Transverse colon (tissue), 4 donors: ENCODE data around the gene SLC26A4. TPM values are rescaled to one million over a fixed set of nuclear protein-coding genes. Genes with fewer than 3 reads are reported as not detected.
"Not testable (repeated sequence)": the region's sequence is repeated elsewhere in the genome, so short reads cannot be mapped to it uniquely, and the experiment has no call there.

ENCODE experiments used
- DNase-seq: peaks from one replicate; pipeline ENCODE4 v3.0.0-alpha.2; 2019
- H3K27ac ChIP-seq, 4 donors: fragments of 200-600 bp; sonication (generic); 2 replicates each; pipeline ENCODE4 v1.5.1; 2016 to 2018; ENCODE audit warnings: inconsistent platforms in 4 of 4
- H3K27me3 ChIP-seq: fragments of 200-600 bp; sonication (generic); 2 replicates; pipeline ENCODE4 v1.5.1; 2017; ENCODE audit warnings: inconsistent platforms
- H3K36me3 ChIP-seq, 4 donors: fragments of 200-600 bp; sonication (generic); 2 replicates each; pipeline ENCODE4 v1.5.1; 2017 to 2019; ENCODE audit warnings: inconsistent platforms in 4 of 4
- H3K4me1 ChIP-seq, 4 donors: fragments of 200-600 bp; sonication (generic); 2 replicates each; pipeline ENCODE4 v1.5.1; 2017 to 2020; ENCODE audit warnings: inconsistent platforms in 4 of 4
- H3K4me3 ChIP-seq, 4 donors: fragments of 200-600 bp; sonication (generic); 1 replicate in 1 of 4; 2 replicates in 3 of 4; pipeline versions ENCODE4 v1.5.1 to v1.6.1; 2017 to 2019; ENCODE audit warnings: inconsistent platforms in 4 of 4
- H3K9me3 ChIP-seq, 2 donors: fragments of 200-600 bp; sonication (generic); 2 replicates each; pipeline ENCODE4 v1.5.1; 2017 to 2019; ENCODE audit warnings: inconsistent platforms in 2 of 2
- CTCF ChIP-seq, 5 experiments: fragments of 200-600 bp in 3 of 5; fragments of 450-650 bp in 2 of 5; sonication (generic) in 3 of 5; IDR thresholded peaks; 1 replicate in 2 of 5; 2 replicates in 3 of 5; pipeline ENCODE4 v1.5.1; 2016 to 2017; ENCODE audit warnings: antibody characterized with exemption in 5 of 5, inconsistent platforms in 3 of 5, mild to moderate bottlenecking in 2 of 5, moderate library complexity in 1 of 5
- EP300 ChIP-seq: sonication (generic); formaldehyde crosslinking; IDR thresholded peaks from one replicate; pipeline ENCODE4 v1.6.1; 2017; ENCODE audit warnings: antibody characterized with exemption, low read depth
- POLR2A ChIP-seq: fragments of 450-650 bp; IDR thresholded peaks from one replicate; pipeline ENCODE4 v1.6.1; 2016; ENCODE audit warnings: antibody characterized with exemption, mild to moderate bottlenecking, moderate library complexity
- POLR2AphosphoS5 ChIP-seq, 3 donors: sonication (generic); formaldehyde crosslinking; IDR thresholded peaks; one replicate each; pipeline ENCODE4 v1.6.1; 2016; ENCODE audit warnings: antibody characterized with exemption in 3 of 3
- WGBS, 2 donors: methylation state at CpG; one replicate each; pipeline ENCODE4 v1.1.5; 2018; ENCODE audit warnings: low coverage in 1 of 2; 5-methylcytosine and 5-hydroxymethylcytosine counted together
- in situ Hi-C, 4 donors: fragments of 200-750 bp; cut with MboI; loops; one replicate each; pipeline versions ENCODE4 v1.15.0 to v1.15.1; 2017; ENCODE audit warnings: low sequenced_read_pairs in 3 of 4, low pct_ligation_motif_present in 1 of 4, low pct_unique_long_range_greater_than_20kb in 1 of 4
- intact Hi-C: fragments of 100-400 bp; cut with DNase I; formaldehyde crosslinking; loops from one replicate; pipeline ENCODE4 v1.15.1; 2023; ENCODE audit warnings: low total_unique reads
- total RNA-seq, 4 donors: library from RNA; depleted of rRNA; stranded (reverse); fragments of >200 nt; gene quantifications; one replicate each; pipeline ENCODE4 v1.1.0, GENCODE V29; 2016

Gene SLC26A4
- total RNA-seq, 4 donors from 2014 or later, result 0.16 to 0.41 TPM; not detected in 2

DNA sequence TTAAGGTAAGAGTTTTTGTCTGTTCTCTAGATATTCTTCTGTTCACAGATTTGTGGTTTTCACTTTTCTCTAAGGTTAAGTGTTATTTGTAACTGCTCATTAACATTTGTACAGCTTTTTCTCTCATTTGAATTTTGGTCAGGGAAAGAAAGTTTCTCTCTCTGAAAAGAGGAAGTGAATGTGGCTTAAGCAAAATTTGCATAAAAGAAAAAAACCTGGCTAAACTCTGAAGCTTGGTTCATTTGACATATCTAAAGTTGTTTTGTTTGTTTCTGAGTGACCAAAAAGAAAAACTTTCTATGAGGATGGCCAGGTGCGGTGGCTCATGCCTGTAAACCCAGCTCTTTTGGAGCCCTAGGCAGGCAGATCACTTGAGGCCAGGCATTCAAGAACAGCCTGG lies 22.0 kb upstream of the SLC26A4 start:
- TF ChIP-seq EP300 (no peak), POLR2A (no peak), CTCF (IDR thresholded peaks at IDR 0.05) (no peak), POLR2AphosphoS5 (IDR thresholded peaks at IDR 0.05) (no peak)
- Histone ChIP-seq H3K36me3 (no peaks in the 10 kb centered on the region), H3K27ac (no peak overlapping the region), H3K27me3 (no peaks in the 10 kb centered on the region), H3K9me3 (no peaks in the 10 kb centered on the region), H3K4me1 (peaks cover 0 to under 1% (median 0%) of the 10 kb centered on the region in 4 donors), H3K4me3 (no peak overlapping the region)
- 60 to 75% methylated on average over 1 of the region's 1 CpG for WGBS, 2 donors
- no peak for DNase-seq
- intact Hi-C loops (no loop called here), in situ Hi-C loops (no loop called here)

- H3K4me1 ChIP-seq, H3K27me3 ChIP-seq, H3K4me3 ChIP-seq, H3K9me3 ChIP-seq, intact Hi-C loops, H3K36me3 ChIP-seq, DNase-seq, H3K27ac ChIP-seq, in situ Hi-C loops: not testable (repeated sequence)
- 91 to 100% methylated on average over 1 to 2 of the region's 2 CpGs for WGBS, 2 donors
Measured at GRCh38 chr7:107639070-107639469, 21.6 kb upstream of the SLC26A4 start.

DNA sequence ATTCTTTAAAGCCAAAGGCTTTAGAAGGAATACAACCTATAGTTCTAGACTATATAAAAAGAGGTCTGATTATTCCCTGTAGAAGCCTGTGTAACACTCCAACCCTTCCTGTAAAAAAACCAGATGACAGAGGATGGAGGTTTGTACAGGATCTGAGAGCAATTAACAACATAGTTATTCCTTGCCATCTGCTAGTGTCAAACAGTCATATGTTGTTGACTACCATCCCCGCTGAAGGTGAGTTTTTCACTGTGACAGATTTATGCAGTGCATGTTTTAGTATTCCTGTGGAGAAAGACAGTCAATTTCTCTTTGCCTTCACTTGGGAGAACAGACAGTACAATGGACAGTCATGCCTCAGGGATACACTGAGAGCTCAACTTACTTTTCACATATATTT lies 19.0 kb upstream of the SLC26A4 start:
- TF ChIP-seq POLR2AphosphoS5 (IDR thresholded peaks at IDR 0.05) (no peak), CTCF (IDR thresholded peaks at IDR 0.05) (no peak), EP300 (no peak), POLR2A (no peak)
- WGBS, 2 donors, result 67 to 70% methylated on average over 1 of the region's 1 CpG
- H3K4me3 ChIP-seq, result no peak overlapping the region
- in situ Hi-C loops, result no loop called here
- H3K27ac ChIP-seq, result no peak overlapping the region
- H3K27me3 ChIP-seq, result no peaks in the 10 kb centered on the region
- DNase-seq, result no peak
- no peaks in the 10 kb centered on the region for H3K36me3 ChIP-seq
- H3K9me3 ChIP-seq, result no peaks in the 10 kb centered on the region
- intact Hi-C loops, result loop anchor here (5.0 kb wide), 1 partner anchor 614 kb away; no protein-coding TSS in a partner anchor
- peaks cover 0 to 10% (median 0%) of the 10 kb centered on the region in 4 donors for H3K4me1 ChIP-seq

DNA sequence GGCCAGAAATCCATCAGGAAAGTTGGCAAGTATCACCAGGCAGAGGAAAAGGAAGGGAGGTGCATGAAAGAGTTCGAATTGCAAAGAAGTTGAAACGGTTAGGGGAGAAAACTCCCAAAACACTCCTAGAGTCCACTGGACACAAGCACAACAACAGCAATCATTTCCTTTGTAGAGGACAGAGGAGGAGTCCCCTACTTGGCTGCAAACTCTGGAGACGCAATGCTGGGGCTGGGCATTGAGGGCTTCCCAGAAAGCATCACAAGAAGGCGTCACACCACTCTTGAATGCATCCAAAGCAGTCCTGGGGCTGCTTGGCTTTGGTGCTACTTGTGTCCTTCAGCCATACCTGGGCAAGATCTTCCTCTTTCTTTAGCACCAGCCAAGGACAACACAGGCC lies 18.1 kb upstream of the SLC26A4 start:
- H3K4me1 ChIP-seq, result peaks cover 0 to 10% (median 0%) of the 10 kb centered on the region in 4 donors
- no peaks in the 10 kb centered on the region for H3K9me3 ChIP-seq
- intact Hi-C loops (loop anchor here (5.0 kb wide), 1 partner anchor 615 kb away; no protein-coding TSS in a partner anchor), in situ Hi-C loops (no loop called here)
- H3K27me3 ChIP-seq, result no peaks in the 10 kb centered on the region
- WGBS, 2 donors, result 43 to 96% methylated on average over 1 to 4 of the region's 4 CpGs
- H3K36me3 ChIP-seq, result no peaks in the 10 kb centered on the region
- no peak for TF ChIP-seq POLR2AphosphoS5 (IDR thresholded peaks at IDR 0.05)
- no peak for TF ChIP-seq CTCF (IDR thresholded peaks at IDR 0.05)
- TF ChIP-seq EP300, result no peak
- TF ChIP-seq POLR2A, result no peak
- no peak overlapping the region for H3K4me3 ChIP-seq
- no peak overlapping the region for H3K27ac ChIP-seq
- DNase-seq, result no peak

DNA sequence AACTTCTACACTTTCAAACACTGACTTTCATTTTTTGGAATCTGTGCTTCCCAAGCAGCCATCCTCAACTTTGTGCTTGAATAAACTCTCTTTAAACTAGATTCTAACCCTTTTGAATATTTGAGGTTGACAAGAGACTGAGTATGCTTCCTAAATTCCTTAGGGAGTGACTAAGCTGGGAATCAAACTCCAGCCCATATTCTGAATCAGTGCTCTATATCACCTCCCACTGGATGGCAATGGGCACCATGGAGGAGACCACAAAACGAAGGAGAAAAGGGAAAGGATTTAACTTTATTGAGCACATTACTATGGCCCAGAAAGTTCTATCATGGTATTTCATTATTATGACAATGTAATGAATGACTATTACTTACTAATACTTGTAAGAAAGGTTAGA lies 17.2 kb upstream of the SLC26A4 start:
- no peaks in the 10 kb centered on the region for H3K36me3 ChIP-seq
- no peak overlapping the region for H3K4me3 ChIP-seq
- no peak overlapping the region for H3K27ac ChIP-seq
- no peaks in the 10 kb centered on the region for H3K9me3 ChIP-seq
- DNase-seq, result no peak
- 73 to 78% methylated on average over 1 of the region's 1 CpG for WGBS, 2 donors
- no peaks in the 10 kb centered on the region for H3K27me3 ChIP-seq
- in situ Hi-C loops (no loop called here), intact Hi-C loops (loop anchor here (5.0 kb wide), 1 partner anchor 616 kb away; no protein-coding TSS in a partner anchor)
- H3K4me1 ChIP-seq, result peaks cover 0 to 10% (median 0%) of the 10 kb centered on the region in 4 donors
- TF ChIP-seq CTCF (IDR thresholded peaks at IDR 0.05), result no peak
- no peak for TF ChIP-seq EP300
- TF ChIP-seq POLR2AphosphoS5 (IDR thresholded peaks at IDR 0.05), result no peak
- no peak for TF ChIP-seq POLR2A
